EL (cell line): ENCODE measurements around the gene C2CD3.
A peak's percentile ranks its signal among the peaks of the same experiment; 100 is the strongest.
"Not testable (repeated sequence)": the region's sequence is repeated elsewhere in the genome, so short reads cannot be mapped to it uniquely, and the experiment has no call there.

ENCODE experiments used
- DNase-seq: peaks from one replicate; pipeline ENCODE4 v3.0.0-alpha.2; 2016

Gene C2CD3

GRCh38 chr11:74162681-74163467, 7.9 kb downstream of the C2CD3 start:
- no peak for DNase-seq

- DNase-seq: no peak
These were observed 11.2 kb downstream of the C2CD3 start for GRCh38 chr11:74159642-74160041.

- DNase-seq: no peak
These were observed 13.6 kb downstream of the C2CD3 start for GRCh38 chr11:74157169-74157568.

- DNase-seq: peak; percentile 57
These were observed 16.1 kb downstream of the C2CD3 start for GRCh38 chr11:74154620-74155281.

GRCh38 chr11:74153224-74153623, 17.6 kb downstream of the C2CD3 start:
- no peak for DNase-seq

- DNase-seq: peak; percentile 59
These were observed 23.4 kb downstream of the C2CD3 start for GRCh38 chr11:74147199-74147929.

GRCh38 chr11:74144592-74144991, 26.2 kb downstream of the C2CD3 start:
- no peak for DNase-seq

- DNase-seq: peak; percentile 72
These were observed 28.2 kb downstream of the C2CD3 start for GRCh38 chr11:74142624-74143023.

GRCh38 chr11:74141908-74142307, 28.9 kb downstream of the C2CD3 start:
- DNase-seq: no peak

GRCh38 chr11:74141241-74141695, 29.5 kb downstream of the C2CD3 start:
- DNase-seq: peak; percentile 9

- DNase-seq: peak; percentile 30
These were observed 30.8 kb downstream of the C2CD3 start for GRCh38 chr11:74139919-74140431.

GRCh38 chr11:74139151-74139918, 31.5 kb downstream of the C2CD3 start:
- peak; percentile 32 for DNase-seq

- peak; percentile 98 for DNase-seq
These were observed 32.2 kb downstream of the C2CD3 start for GRCh38 chr11:74138572-74138971.

- DNase-seq: peak; percentile 36
These were observed 32.8 kb downstream of the C2CD3 start for GRCh38 chr11:74138021-74138420.

- peak; percentile 71 for DNase-seq
These were observed 35.5 kb downstream of the C2CD3 start for GRCh38 chr11:74135127-74135840.

- no peak for DNase-seq
These were observed 36.1 kb downstream of the C2CD3 start for GRCh38 chr11:74134661-74135060.

- no peak for DNase-seq
These were observed 37.4 kb downstream of the C2CD3 start for GRCh38 chr11:74133436-74133835.

GRCh38 chr11:74132833-74133232, 38.0 kb downstream of the C2CD3 start:
- no peak for DNase-seq

- DNase-seq: not testable (repeated sequence)
These were observed 41.7 kb downstream of the C2CD3 start for GRCh38 chr11:74129121-74129520.

- DNase-seq: peak; percentile 23
These were observed 47.8 kb downstream of the C2CD3 start for GRCh38 chr11:74123008-74123448.

GRCh38 chr11:74121804-74122203, 49.0 kb downstream of the C2CD3 start:
- DNase-seq: no peak
